Measurements from ENCODE around the gene PDE4B.
A peak's percentile ranks its signal among the peaks of the same experiment; 100 is the strongest.

The PDE4B gene

GRCh38 chr1:65940126-65940525 lies 147.4 kb downstream of the PDE4B start:
- no peak for TF ChIP-seq CTCF (IDR thresholded peaks at IDR 0.05; ENCODE audit: low read length, missing control alignments)
- no peak overlapping the region for H3K4me3 ChIP-seq (replicated peaks; ENCODE audit: low read depth, low read length)
- no peak for DNase-seq (ENCODE audit: low read depth)

DNA sequence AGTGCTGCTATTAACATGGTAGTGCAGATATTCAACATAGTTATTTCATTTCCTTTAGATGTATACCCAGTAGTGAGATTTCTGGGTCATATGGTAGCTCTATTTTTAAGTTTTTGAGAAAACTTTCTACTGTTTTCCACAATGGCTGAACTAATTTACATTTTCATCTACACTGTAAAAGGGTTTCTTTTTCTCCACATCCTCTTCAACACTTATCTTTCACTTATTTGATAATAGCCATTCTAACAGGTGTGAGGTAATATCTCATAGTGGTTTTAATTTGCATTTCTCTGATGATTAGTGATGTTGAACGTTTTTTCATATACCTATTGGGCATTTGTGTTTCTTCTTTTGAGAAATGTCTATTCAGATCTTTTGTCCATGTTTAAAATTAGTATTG lies 149.8 kb downstream of the PDE4B start:
- TF ChIP-seq CTCF (IDR thresholded peaks at IDR 0.05; ENCODE audit: low read length, missing control alignments) = no peak
- no peak overlapping the region for H3K4me3 ChIP-seq (replicated peaks; ENCODE audit: low read depth, low read length)
- no peak for DNase-seq (ENCODE audit: low read depth)

DNA sequence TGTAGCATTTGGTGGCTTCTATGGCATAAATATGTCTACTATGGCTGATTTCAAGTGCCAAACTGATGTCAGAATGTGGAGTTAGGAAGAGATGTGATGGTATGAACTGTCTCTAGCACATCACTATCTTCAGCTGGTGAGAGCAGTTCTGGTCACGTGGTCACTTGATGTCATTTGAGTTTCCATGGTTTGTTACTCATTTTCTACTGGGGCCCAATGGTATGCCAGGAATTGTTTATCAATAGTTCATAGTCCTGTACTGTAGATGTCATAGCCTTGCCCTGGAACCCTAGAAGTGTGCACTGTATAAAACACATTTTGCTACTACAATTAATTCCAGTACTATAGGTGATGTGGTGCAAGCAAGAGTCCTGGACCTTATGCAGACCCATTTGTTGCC lies 153.7 kb downstream of the PDE4B start:
- no peak overlapping the region for H3K4me3 ChIP-seq (replicated peaks; ENCODE audit: low read depth, low read length)
- DNase-seq (ENCODE audit: low read depth) = no peak
- TF ChIP-seq CTCF (IDR thresholded peaks at IDR 0.05; ENCODE audit: low read length, missing control alignments) = no peak

DNA sequence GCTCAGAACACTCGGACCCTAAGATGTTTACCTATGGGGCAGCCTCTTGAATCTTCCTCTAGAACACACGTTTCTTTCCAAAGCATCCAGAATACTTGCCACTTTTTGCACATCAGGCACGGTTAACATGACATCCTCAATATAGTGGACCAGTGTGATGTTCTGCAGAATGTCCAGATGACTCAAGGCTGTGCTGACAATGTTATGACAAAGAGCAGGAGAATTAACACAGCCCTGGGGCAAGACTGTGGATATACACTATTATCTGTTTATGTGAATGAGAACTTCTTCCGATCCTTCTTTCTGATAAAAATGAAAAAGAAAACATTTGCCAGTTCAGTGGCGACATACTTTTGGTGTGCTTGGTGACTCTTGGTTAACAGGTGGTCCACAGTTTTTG lies 154.3 kb downstream of the PDE4B start:
- no peak overlapping the region for H3K4me3 ChIP-seq (replicated peaks; ENCODE audit: low read depth, low read length)
- TF ChIP-seq CTCF (IDR thresholded peaks at IDR 0.05; ENCODE audit: low read length, missing control alignments) = no peak
- no peak for DNase-seq (ENCODE audit: low read depth)

DNA sequence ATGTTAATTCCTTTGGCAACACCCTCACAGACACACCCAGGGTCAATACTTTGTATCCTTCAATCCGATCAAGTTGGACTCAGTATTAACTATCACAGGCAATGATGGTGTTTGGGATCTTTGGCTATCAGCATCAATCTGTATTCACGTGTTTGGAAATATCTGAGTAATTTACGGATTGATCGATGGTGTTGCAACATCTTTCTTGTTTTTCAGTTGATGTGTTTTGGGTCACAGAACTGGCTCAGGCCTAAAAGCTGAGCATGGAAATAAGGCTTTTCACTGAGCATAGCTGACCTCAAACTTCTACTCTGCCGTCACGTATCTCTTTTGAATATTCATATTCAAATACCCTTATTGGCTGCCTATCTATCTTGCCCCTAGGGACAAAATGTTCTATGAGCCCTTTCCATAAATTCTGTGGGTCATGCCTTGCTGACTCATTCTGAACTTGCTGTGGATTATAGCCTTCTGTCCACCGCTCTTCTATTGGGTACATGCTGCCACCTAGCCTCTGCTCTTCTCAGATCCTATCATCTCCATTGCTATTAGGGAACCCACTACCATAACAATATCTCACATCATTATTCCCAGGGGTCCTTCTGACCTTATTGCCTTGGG lies 156.0 kb downstream of the PDE4B start:
- peak; percentile 56 for DNase-seq (ENCODE audit: low read depth)
- peak; percentile 15 for TF ChIP-seq CTCF (IDR thresholded peaks at IDR 0.05; ENCODE audit: low read length, missing control alignments)
- no peak overlapping the region for H3K4me3 ChIP-seq (replicated peaks; ENCODE audit: low read depth, low read length)

GRCh38 chr1:65949230-65949626 lies 156.5 kb downstream of the PDE4B start:
- no peak for TF ChIP-seq CTCF (IDR thresholded peaks at IDR 0.05; ENCODE audit: low read length, missing control alignments)
- DNase-seq (ENCODE audit: low read depth) = peak; percentile 18
- H3K4me3 ChIP-seq (replicated peaks; ENCODE audit: low read depth, low read length) = no peak overlapping the region

DNA sequence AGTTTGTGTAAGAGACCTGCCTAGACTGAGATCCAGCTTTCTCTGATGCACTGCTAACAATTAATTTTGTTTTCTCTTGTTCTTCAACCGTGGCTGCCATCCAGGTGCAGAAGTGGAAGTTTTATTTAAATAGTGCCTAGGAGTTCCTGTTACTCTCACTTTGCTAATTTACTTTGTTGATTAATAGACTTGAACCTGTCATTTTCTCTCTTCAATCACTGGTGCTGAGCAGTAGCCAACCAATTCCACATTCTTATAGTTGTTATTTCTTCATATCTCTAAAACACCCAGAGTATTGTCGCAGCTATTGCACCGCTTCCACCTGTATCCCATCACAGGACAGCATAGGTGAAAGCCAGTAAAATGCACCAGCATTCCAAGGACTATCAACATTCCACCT lies 157.2 kb downstream of the PDE4B start:
- no peak for DNase-seq (ENCODE audit: low read depth)
- no peak overlapping the region for H3K4me3 ChIP-seq (replicated peaks; ENCODE audit: low read depth, low read length)
- TF ChIP-seq CTCF (IDR thresholded peaks at IDR 0.05; ENCODE audit: low read length, missing control alignments) = no peak

Data from fibroblast of pulmonary artery (primary cell).